Breast epithelium (tissue), 3 donors: ENCODE results near the gene PRAMEF8.
"Not testable (repeated sequence)": the region's sequence is repeated elsewhere in the genome, so short reads cannot be mapped to it uniquely, and the experiment has no call there.

Experiments used
- POLR2AphosphoS5 ChIP-seq, 3 donors: sonication (generic); formaldehyde crosslinking; IDR thresholded peaks; one replicate each; pipeline ENCODE4 v1.6.1; 2017; ENCODE audit warnings: antibody characterized with exemption in 3 of 3
- TF ChIP-seq, protein P1 (sequence below), 3 donors: fragments of 450-650 bp; IDR thresholded peaks; one replicate each; pipeline ENCODE4 v1.5.1; 2016 to 2017; ENCODE audit warnings: antibody characterized with exemption in 3 of 3, mild to moderate bottlenecking in 3 of 3, moderate library complexity in 3 of 3

DNA sequence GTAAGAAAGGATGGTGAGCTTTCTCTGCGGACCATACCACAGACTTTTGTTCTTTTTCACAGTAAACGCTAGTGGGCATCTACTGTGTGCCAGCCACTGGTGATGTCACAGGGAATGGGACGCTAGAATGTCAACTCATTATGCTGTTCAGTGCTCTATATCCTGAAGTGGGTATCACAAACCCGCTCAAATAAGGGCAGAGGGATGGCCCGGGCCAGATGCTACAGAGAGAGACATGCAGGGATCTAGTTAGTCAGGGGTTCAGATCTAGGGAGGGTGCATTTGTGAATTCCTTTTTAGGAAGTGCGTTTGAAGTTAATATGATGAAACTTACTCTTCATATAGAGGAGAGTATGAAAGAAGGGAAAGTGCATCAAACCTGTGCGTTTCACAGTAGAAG lies 37.8 kb downstream of the PRAMEF8 start:
- TF ChIP-seq POLR2AphosphoS5 (IDR thresholded peaks at IDR 0.05), result not testable (repeated sequence)
- TF ChIP-seq, protein P1, sequence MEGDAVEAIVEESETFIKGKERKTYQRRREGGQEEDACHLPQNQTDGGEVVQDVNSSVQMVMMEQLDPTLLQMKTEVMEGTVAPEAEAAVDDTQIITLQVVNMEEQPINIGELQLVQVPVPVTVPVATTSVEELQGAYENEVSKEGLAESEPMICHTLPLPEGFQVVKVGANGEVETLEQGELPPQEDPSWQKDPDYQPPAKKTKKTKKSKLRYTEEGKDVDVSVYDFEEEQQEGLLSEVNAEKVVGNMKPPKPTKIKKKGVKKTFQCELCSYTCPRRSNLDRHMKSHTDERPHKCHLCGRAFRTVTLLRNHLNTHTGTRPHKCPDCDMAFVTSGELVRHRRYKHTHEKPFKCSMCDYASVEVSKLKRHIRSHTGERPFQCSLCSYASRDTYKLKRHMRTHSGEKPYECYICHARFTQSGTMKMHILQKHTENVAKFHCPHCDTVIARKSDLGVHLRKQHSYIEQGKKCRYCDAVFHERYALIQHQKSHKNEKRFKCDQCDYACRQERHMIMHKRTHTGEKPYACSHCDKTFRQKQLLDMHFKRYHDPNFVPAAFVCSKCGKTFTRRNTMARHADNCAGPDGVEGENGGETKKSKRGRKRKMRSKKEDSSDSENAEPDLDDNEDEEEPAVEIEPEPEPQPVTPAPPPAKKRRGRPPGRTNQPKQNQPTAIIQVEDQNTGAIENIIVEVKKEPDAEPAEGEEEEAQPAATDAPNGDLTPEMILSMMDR (IDR thresholded peaks at IDR 0.05), result not testable (repeated sequence)
